Naive B cell (primary cell): ENCODE data around the gene NPHP4. TPM values are rescaled to one million over a fixed set of nuclear protein-coding genes. Genes with fewer than 3 reads are reported as not detected.
"Not testable (repeated sequence)": the region's sequence is repeated elsewhere in the genome, so short reads cannot be mapped to it uniquely, and the experiment has no call there.

Experiments
- ATAC-seq, 2 donors: fragments of 150-1000 bp; cut with Tn5 transposase; 2 replicates each; pipeline ENCODE4 v1.10.0; 2021; ENCODE audit warnings: low read depth in 2 of 2, mild to moderate bottlenecking in 2 of 2, moderate library complexity in 2 of 2
- DNase-seq: peaks from one replicate; pipeline ENCODE4 v3.0.0; 2022
- H3K27ac Mint-ChIP-seq, 6 donors: one replicate each; pipeline ENCODE4 v1.8.0; 2020 to 2022; ENCODE audit warnings: mild to moderate bottlenecking in 6 of 6, mixed read lengths in 6 of 6, moderate library complexity in 5 of 6, inconsistent platforms in 2 of 6
- H3K27me3 Mint-ChIP-seq, 3 donors: one replicate each; pipeline ENCODE4 v1.8.0; 2021 to 2022; ENCODE audit warnings: mixed read lengths in 3 of 3, mild to moderate bottlenecking in 1 of 3
- H3K36me3 Mint-ChIP-seq, 2 donors: one replicate each; pipeline ENCODE4 v1.8.0; 2020 to 2022; ENCODE audit warnings: mixed read lengths in 2 of 2, inconsistent platforms in 1 of 2, mild to moderate bottlenecking in 1 of 2
- H3K4me1 Mint-ChIP-seq, 3 donors: one replicate each; pipeline ENCODE4 v1.8.0; 2020 to 2022; ENCODE audit warnings: mixed read lengths in 3 of 3, inconsistent platforms in 1 of 3, mild to moderate bottlenecking in 1 of 3, moderate library complexity in 1 of 3
- H3K4me3 Mint-ChIP-seq, 8 donors: one replicate each; pipeline ENCODE4 v1.8.0; 2020 to 2022; ENCODE audit warnings: mild to moderate bottlenecking in 8 of 8, mixed read lengths in 8 of 8, moderate library complexity in 8 of 8, inconsistent platforms in 2 of 8
- H3K9me3 Mint-ChIP-seq, 7 donors: one replicate each; pipeline ENCODE4 v1.8.0; 2020 to 2022; ENCODE audit warnings: mixed read lengths in 7 of 7, mild to moderate bottlenecking in 5 of 7, inconsistent platforms in 2 of 7, moderate library complexity in 1 of 7
- polyA plus RNA-seq, 6 donors: library from polyadenylated mRNA; unstranded; fragments of 300-500 nt; fragmentation: Illumina TruSeq; gene quantifications; one replicate each; pipeline ENCODE4 v1.2.3, GENCODE V29; 2021; ENCODE audit warnings: low read depth in 6 of 6

NPHP4 gene
- polyA plus RNA-seq, 6 donors from 2014 or later: 0.51 to 1.1 (median 0.68) TPM; not detected in 1

DNA sequence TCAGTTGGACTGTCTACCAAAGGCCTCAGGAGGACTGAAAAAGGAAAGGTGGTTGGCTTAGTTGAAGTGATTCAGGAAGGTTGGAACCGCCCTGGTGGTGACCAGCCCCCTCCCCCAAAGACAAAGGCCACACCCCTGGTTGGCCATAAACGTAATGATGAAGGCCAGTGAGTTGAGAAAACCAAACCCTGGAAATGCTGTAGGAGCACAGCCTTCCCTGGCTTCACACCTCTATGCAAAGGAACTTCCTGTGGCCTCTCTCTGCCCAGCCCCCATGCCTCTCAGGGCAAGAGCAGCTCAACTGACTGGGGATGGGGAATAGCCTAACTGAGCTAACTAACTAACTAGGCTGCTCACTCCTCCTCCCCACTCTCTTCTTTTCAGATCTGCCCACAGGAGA, 90.4 kb downstream of the NPHP4 start:
- ATAC-seq (no peak), DNase-seq (no peak)
- Mint-ChIP-seq H3K9me3 (no peaks in the 10 kb centered on the region), H3K4me1 (no peaks in the 10 kb centered on the region), H3K4me3 (no peak overlapping the region), H3K27ac (no peak overlapping the region), H3K36me3 (no peaks in the 10 kb centered on the region), H3K27me3 (no peaks in the 10 kb centered on the region)

- H3K27ac Mint-ChIP-seq: no peak overlapping the region
- ATAC-seq: no peak
- no peaks in the 10 kb centered on the region for H3K36me3 Mint-ChIP-seq
- H3K4me3 Mint-ChIP-seq: no peak overlapping the region
- no peaks in the 10 kb centered on the region for H3K27me3 Mint-ChIP-seq
- H3K9me3 Mint-ChIP-seq: no peaks in the 10 kb centered on the region
- no peaks in the 10 kb centered on the region for H3K4me1 Mint-ChIP-seq
- DNase-seq: no peak
These were observed 91.1 kb downstream of the NPHP4 start for GRCh38 chr1:5901150-5901549.

DNA sequence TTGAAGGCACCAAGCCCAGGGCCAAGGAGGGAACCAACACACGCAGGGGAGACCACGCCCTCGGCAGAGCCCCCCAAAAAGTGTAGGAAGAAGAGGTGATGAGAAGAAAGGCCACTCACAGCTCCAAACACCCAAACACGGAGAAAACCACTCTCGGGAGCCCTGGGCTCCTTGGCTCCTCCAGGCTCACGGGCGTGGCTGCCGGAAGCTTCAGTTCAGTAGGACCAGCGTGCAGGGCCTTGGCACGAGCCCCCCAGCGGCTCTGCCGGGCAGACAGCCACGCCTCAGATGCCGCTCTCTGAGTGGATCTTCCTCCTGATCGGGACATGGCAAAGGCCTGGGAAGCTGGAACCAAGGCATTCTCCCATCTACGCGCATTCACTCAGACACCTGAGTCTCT, 94.0 kb downstream of the NPHP4 start:
- H3K27me3 Mint-ChIP-seq: no peaks in the 10 kb centered on the region
- ATAC-seq: no peak
- H3K27ac Mint-ChIP-seq: no peak overlapping the region
- H3K36me3 Mint-ChIP-seq: peaks cover 0 to 6% of the 10 kb centered on the region in 2 donors
- no peaks in the 10 kb centered on the region for H3K4me1 Mint-ChIP-seq
- H3K4me3 Mint-ChIP-seq: no peak overlapping the region
- DNase-seq: no peak
- peaks cover 0 to 2% (median 0%) of the 10 kb centered on the region in 7 donors for H3K9me3 Mint-ChIP-seq

- H3K36me3 Mint-ChIP-seq: peaks cover 0 to 6% of the 10 kb centered on the region in 2 donors
- H3K4me3 Mint-ChIP-seq: no peak overlapping the region
- H3K27ac Mint-ChIP-seq: no peak overlapping the region
- no peaks in the 10 kb centered on the region for H3K27me3 Mint-ChIP-seq
- H3K4me1 Mint-ChIP-seq: no peaks in the 10 kb centered on the region
- H3K9me3 Mint-ChIP-seq: peaks cover 0 to 2% (median 0%) of the 10 kb centered on the region in 7 donors
- no peak for ATAC-seq
- DNase-seq: no peak
These were observed 95.2 kb downstream of the NPHP4 start for GRCh38 chr1:5896706-5897660.

DNA sequence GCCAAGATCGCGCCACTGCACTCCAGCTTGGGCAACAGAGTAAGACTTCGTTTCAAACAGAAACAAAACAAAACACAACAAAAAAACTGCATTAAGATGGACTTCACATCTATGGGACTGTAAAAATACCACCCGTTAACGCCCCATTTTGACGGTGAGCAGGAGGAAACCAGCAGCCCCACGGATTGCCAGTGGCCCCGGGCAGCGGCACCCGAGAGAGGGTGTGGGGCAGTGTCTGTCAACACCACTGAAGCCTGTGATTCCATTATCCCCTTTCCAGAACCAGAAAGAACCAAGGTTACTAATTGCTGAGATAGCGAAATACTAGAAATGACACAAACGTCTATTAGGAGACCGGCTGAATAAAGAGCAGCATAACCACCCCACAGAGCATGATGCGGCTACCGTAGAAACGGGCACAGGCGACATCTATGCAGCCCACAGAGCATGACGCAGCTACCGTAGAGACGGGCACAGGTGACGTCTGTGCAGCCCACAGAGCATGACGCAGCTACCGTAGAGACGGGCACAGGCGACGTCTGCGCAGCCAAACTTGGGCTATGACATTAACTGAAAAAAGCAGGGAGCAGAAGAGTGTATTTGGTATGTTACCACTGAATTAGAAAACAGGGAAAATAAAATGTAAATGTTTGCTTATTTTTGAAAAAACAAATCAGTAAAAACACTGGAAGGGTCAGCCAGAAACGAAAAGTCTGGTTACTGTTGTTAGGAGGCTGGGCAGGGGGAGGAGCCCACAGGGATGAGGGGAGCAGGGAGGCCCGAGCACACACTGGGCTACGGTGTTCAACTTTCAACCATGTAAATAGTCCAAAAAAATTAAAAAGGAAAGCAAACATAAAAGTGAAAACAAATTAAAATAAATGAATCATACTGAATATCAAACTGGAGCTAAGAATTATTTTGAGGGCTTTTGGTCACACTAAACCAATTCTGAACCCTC, 96.5 kb downstream of the NPHP4 start:
- Mint-ChIP-seq H3K4me1 (no peaks in the 10 kb centered on the region), H3K27ac (peak overlapping the region in 1 of 6 donors; percentile 42), H3K4me3 (no peak overlapping the region), H3K36me3 (peaks cover 0 to 6% of the 10 kb centered on the region in 2 donors), H3K27me3 (no peaks in the 10 kb centered on the region), H3K9me3 (peaks cover 0 to 2% (median 0%) of the 10 kb centered on the region in 7 donors)
- DNase-seq: no peak
- ATAC-seq: no peak

GRCh38 chr1:5893699-5894278, 98.4 kb downstream of the NPHP4 start:
- not testable (repeated sequence) for H3K27me3 Mint-ChIP-seq, DNase-seq, ATAC-seq, H3K9me3 Mint-ChIP-seq, H3K36me3 Mint-ChIP-seq, H3K4me3 Mint-ChIP-seq, H3K27ac Mint-ChIP-seq, H3K4me1 Mint-ChIP-seq

GRCh38 chr1:5892329-5892728, 99.9 kb downstream of the NPHP4 start:
- DNase-seq (no peak), ATAC-seq (no peak)
- H3K9me3 Mint-ChIP-seq: peaks cover 0 to 2% (median 0%) of the 10 kb centered on the region in 7 donors
- H3K36me3 Mint-ChIP-seq: peaks cover 0 to 6% of the 10 kb centered on the region in 2 donors
- no peaks in the 10 kb centered on the region for H3K4me1 Mint-ChIP-seq
- H3K27me3 Mint-ChIP-seq: no peaks in the 10 kb centered on the region
- peak overlapping the region in 1 of 6 donors; percentile 20 for H3K27ac Mint-ChIP-seq
- peak overlapping the region in 1 of 8 donors; percentile 15 for H3K4me3 Mint-ChIP-seq

DNA sequence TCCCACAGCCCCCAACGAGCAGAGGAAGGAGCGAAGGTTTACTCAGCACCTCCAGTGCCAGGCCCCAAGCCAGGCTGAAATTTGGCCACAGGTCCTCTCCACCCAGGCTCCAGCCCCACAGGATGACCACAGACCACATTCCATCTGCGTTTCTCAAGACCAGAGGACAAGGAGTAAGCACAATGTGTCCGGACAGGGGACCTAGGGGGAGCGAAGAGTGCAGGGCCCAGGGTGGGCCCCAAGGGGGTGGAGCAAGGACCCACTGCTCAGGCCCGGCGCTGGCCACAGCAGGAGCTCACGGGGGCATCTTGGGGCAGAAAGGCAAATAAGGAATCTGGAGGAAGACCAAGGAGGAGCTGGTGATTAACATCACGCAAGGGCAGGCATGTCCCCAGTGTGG, 100.5 kb downstream of the NPHP4 start:
- ATAC-seq (no peak), DNase-seq (no peak)
- H3K27me3 Mint-ChIP-seq: no peaks in the 10 kb centered on the region
- no peak overlapping the region for H3K27ac Mint-ChIP-seq
- H3K4me3 Mint-ChIP-seq: no peak overlapping the region
- peaks cover 0 to 6% of the 10 kb centered on the region in 2 donors for H3K36me3 Mint-ChIP-seq
- peaks cover 0 to 2% (median 0%) of the 10 kb centered on the region in 7 donors for H3K9me3 Mint-ChIP-seq
- H3K4me1 Mint-ChIP-seq: no peaks in the 10 kb centered on the region

- Mint-ChIP-seq H3K4me3 (no peak overlapping the region), H3K27ac (no peak overlapping the region), H3K36me3 (peaks cover 0 to 6% of the 10 kb centered on the region in 2 donors), H3K27me3 (no peaks in the 10 kb centered on the region), H3K9me3 (peaks cover 0 to 2% (median 0%) of the 10 kb centered on the region in 7 donors), H3K4me1 (no peaks in the 10 kb centered on the region)
- DNase-seq (no peak), ATAC-seq (no peak)
These were observed 101.1 kb downstream of the NPHP4 start for GRCh38 chr1:5891137-5891536.

GRCh38 chr1:5890346-5891106, 101.7 kb downstream of the NPHP4 start:
- peaks cover 0 to 6% of the 10 kb centered on the region in 2 donors for H3K36me3 Mint-ChIP-seq
- H3K27ac Mint-ChIP-seq: no peak overlapping the region
- ATAC-seq (no peak), DNase-seq (no peak)
- no peak overlapping the region for H3K4me3 Mint-ChIP-seq
- H3K4me1 Mint-ChIP-seq: no peaks in the 10 kb centered on the region
- peaks cover 0 to 2% (median 0%) of the 10 kb centered on the region in 7 donors for H3K9me3 Mint-ChIP-seq
- H3K27me3 Mint-ChIP-seq: no peaks in the 10 kb centered on the region

- Mint-ChIP-seq H3K36me3 (peaks cover 0 to 5% of the 10 kb centered on the region in 2 donors), H3K4me1 (peaks cover 0 to 2% (median 0%) of the 10 kb centered on the region in 3 donors), H3K27me3 (no peaks in the 10 kb centered on the region), H3K27ac (no peak overlapping the region), H3K4me3 (no peak overlapping the region), H3K9me3 (peaks cover 0 to 2% (median 0%) of the 10 kb centered on the region in 7 donors)
- DNase-seq (no peak), ATAC-seq (no peak)
These were observed 102.3 kb downstream of the NPHP4 start for GRCh38 chr1:5889901-5890300.

- H3K4me3 Mint-ChIP-seq: no peak overlapping the region
- H3K27me3 Mint-ChIP-seq: no peaks in the 10 kb centered on the region
- DNase-seq: no peak
- H3K27ac Mint-ChIP-seq: no peak overlapping the region
- no peak for ATAC-seq
- peaks cover 0 to 1% of the 10 kb centered on the region in 2 donors for H3K36me3 Mint-ChIP-seq
- H3K9me3 Mint-ChIP-seq: no peaks in the 10 kb centered on the region
- peaks cover 0 to 5% (median 0%) of the 10 kb centered on the region in 3 donors for H3K4me1 Mint-ChIP-seq
These were observed 102.8 kb downstream of the NPHP4 start for GRCh38 chr1:5889462-5889861.
